HG03280 (cell line): ENCODE results near the gene APOL6.
"Not testable (repeated sequence)": the region's sequence is repeated elsewhere in the genome, so short reads cannot be mapped to it uniquely, and the experiment has no call there.

Experiments used
- ATAC-seq: cut with Tn5 transposase; IDR thresholded peaks from one replicate; pipeline ENCODE4 v1.9.1; 2021; ENCODE audit warnings: mild to moderate bottlenecking, moderate library complexity; ENCODE audit not compliant: unreplicated experiment

Gene APOL6

GRCh38 chr22:35634943-35635540 lies 13.2 kb upstream of the APOL6 start:
- ATAC-seq, result no peak

- no peak for ATAC-seq
Observed at GRCh38 chr22:35637254-35637653, 11.0 kb upstream of the APOL6 start.

DNA sequence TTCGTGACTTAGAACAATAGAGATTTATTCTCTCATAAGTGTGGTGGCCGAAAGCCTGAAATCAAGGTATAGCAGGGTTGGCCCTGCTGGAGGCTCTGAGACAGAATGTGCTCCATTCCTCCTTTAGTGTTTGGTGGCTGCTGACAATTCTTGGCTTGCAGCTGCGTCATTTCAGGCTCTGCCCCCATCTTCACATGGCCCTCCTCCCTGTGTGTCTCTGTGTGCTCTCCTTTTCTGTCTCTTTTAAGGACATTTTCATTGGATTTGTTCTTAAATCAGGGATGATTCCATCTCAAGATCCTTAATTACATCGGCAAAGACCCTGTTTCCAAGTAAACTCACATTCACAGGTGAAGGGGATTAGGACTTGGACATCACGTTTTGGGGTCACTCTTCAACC lies 10.2 kb upstream of the APOL6 start:
- ATAC-seq, result no peak

DNA sequence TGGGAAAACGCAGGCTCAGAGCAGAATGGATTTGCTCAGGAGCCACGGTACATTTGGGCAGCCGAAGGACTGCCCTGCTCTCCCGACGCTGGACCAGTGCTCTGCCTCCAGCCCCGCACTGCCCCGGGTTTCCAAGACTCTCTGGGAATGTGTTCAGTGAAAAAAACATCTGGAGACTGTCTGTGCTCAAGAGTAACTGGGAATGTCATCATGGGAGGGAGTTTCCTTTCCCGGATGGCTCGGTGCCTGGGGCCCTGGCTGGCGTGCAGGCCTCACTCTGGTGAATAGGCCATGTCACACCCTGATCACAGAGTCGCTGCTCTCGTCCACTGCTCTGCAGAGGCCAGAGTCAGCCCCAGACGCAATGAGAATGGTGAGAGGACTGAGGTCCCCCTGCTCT lies 9.8 kb upstream of the APOL6 start:
- ATAC-seq, result no peak

GRCh38 chr22:35641494-35642120 lies 6.6 kb upstream of the APOL6 start:
- no peak for ATAC-seq

DNA sequence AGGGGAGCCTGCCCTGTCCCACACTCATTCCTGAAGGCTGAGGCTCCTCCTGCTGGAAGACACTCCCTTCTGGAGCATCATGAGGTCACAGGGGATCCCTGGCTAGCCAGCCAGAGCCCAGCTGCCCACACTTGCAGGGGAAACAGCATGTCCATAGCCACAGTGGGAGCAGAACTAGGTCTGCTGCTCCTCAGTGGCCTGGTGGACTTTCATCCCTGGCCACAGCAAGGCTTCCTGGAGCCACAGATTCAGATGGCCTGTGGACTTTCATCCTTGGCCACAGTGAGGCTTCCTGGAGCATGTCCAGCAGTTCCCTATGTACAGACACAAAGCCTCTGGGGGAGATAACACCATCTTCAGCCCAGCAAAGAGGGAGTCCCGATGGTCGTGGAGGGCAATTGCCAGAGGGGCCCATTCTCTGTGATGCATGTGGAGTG lies 5.9 kb upstream of the APOL6 start:
- ATAC-seq, result no peak

GRCh38 chr22:35643991-35644390 lies 4.3 kb upstream of the APOL6 start:
- ATAC-seq, result no peak

DNA sequence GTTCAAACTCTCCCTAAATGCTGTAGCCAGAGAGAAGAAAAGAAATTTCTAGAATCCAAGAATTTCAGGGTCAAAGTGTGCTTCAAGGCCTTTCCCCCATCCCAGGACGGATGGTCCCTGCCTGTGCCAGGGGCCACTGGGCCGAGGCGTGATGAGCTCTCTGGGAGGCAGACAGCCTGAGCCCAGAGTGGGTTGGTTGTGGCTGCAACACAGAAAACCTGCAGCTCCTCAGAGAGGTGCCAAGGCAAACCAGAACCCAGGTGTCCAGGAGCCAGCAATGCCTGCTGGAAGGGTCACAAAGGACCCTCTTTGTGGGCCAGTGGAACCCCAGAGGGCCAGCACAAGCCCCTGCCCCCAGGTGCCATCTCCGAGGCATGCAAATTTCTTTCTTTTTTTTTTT lies 2.6 kb upstream of the APOL6 start:
- ATAC-seq, result no peak

DNA sequence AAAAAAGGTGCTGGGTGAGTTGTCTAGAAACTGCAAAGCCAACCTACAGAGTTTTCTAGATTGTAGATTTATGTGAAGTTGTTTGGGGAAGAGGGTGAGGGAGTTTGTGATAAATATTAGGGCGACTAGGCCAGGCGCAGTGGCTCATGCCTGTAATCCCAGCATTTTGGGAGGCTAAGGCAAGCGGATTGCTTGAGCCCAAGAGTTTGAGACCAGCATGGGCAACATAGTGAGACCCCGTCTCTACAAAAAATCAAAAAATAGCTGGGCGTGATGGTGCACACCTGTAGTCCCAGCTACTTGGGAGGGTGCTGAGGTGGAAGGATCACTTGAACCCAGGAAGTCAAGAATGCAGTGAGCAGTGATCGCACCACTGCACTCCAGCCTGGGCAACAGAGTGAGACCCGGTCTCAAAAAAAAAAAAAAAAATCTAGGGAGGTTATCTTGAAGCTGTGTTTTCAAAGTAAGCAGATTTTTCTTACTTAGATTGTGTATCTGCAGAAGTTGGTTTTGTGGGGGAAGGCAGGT lies 844 bp downstream of the APOL6 start:
- ATAC-seq, result no peak

DNA sequence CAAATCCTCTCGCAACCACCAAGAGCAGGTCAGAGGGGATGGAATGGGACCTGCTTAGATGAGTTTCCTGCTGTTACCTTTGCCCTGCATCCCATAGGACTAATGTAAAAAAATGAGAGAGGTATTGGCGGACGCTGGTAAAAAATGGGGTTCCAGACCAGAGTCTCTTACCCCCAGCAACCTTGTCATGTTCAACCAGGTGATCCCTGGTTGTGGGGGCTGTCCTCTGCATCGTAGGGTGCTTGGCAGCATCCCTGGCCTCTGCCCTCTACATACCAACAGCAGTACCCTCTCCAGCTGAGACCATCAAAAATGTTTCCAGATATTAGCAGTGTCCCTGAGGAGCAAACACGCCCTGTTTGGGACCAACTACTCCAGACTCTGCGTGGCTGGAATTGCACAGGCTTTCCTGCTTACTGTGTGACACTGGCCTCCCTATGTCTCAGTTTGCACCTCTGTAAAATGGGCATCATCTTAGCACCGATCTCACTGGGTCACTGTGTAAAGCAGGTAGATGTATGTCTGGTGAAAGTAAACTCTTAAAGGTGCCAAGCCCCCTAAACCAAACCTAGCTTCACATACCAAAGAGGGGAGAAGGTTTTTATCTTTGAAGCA lies 1.5 kb downstream of the APOL6 start:
- no peak for ATAC-seq

- no peak for ATAC-seq
Observed at GRCh38 chr22:35651085-35651484, 2.8 kb downstream of the APOL6 start.

- no peak for ATAC-seq
Observed at GRCh38 chr22:35653824-35654223, 5.6 kb downstream of the APOL6 start.

GRCh38 chr22:35656284-35656752 lies 8.1 kb downstream of the APOL6 start:
- no peak for ATAC-seq

DNA sequence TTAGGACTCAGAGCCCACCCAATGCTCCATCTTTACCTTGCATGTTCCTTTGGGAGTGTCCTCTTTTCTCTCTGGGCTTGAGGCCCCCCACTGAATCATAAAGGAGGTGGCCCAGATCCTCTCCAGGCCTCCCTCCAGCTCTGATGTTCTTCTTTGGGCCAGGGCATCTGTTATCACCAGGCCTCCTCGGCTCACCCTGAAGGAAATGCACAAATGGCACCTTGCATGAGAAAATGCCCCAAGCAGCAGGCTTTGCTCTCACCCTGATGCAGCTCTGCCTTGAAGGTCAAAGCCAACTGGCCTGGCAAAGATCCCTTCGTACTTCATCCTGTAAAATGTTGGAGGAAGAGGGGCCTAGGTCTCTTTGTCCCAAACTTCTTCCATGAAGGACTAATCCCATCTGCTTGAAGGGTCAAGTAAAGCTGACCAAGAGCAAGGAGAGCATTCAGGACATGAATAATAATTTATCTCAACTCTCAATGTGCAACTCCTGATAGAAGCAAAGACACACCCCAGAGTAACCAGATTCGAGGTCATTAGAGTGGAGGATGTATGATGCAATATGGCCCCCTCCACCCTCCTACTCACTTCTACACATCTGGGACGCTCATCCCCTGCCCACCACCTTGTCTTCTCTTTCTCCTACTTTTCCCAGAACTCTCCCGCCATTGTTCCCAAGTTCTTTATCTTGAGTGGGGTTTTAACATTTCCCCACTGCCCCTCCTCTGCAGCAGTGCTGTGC lies 9.5 kb downstream of the APOL6 start:
- ATAC-seq, result no peak

- no peak for ATAC-seq
Observed at GRCh38 chr22:35660291-35661127, 12.3 kb downstream of the APOL6 start.

- no peak for ATAC-seq
Observed at GRCh38 chr22:35661464-35661863, 13.2 kb downstream of the APOL6 start.

DNA sequence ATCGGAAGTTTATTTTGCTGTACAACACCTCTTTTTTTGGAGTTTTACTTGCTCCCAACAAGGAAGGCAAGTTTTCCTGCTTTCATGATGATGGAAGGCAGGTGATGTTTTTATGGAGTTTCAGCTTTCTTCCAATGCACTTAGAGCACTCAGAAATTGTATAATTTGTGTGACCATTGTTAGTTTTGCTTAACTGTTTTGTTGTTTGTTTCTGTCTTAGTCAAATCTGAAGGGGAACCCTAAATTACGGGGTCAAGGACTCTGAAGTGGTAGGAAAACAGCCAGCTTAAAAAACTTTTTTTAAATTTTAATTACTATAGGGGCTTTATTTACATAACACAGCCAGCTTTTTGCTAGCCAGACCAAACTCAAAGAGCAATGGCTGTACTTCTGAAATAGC lies 14.7 kb downstream of the APOL6 start:
- ATAC-seq, result no peak

DNA sequence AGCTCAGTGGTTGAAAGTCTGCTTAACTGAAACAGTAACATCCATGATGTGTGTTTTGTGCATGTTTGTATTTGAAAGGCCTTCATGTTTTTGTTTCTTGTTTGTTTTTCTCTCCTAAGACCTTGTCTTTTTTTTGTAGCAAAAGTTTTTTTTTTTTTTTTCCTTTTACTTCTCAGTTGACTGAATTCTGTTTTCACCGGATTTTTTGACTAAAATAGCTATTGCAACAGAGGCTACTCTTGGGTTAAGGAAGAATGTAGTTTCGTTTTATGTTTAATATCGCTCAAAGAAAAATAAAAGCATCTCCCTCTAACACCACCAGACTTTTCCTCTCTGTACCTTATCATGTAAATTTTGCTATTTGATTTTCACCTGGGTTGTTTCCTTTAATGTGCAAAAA lies 15.1 kb downstream of the APOL6 start:
- ATAC-seq, result no peak

DNA sequence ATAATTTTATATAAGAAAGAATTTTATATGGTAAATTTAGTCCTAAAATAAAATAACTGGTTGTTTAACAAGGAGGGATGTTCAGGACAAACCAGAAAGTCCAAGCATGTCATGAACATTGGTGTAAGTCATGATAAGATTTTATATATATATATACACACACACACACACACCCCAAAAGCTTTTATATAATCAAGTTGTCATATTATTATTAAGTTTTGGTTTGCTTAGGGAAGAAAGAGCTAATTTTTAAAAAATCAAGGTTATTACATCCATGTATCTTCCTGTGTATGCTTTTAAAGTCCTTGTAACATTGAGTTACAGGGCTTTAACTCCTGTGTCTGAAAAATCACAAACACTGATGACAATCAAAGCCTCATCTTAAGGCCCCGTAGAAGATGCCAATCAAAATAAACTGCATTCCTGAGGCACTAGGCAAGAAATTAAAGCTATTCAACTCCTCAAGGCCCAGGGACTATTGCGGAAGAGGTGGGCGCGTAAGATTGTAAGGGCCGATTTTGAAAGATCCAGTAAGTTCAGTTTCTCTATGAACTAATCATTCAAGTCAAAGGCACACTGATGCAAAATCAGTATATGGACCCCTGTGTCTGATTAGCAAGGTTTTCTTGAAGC lies 16.8 kb downstream of the APOL6 start:
- ATAC-seq, result no peak

DNA sequence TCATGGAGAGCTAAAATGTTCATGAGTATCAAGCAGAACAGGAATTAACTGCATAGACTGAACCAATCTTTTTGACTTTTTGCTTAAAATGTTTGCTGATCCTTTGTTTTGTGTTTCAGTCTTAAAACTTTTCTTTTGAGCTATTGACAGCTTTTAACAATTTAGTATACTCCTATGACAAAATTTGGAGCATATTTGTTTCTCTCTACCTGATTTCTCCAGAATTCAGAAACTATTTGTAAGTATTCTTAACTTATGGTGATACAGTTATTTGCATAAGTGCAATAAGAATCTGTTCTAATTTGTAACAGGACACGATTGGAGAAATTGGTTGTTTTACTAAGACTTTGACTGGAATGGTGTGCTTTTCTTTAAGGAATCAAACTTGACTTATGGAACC lies 18.5 kb downstream of the APOL6 start:
- ATAC-seq, result not testable (repeated sequence)
